B cell (primary cell): ENCODE data around the gene KCNC2. TPM values are rescaled to one million over a fixed set of nuclear protein-coding genes. Genes with fewer than 3 reads are reported as not detected.

Experiments
- ATAC-seq: fragments of 200-7000 bp; cut with Tn5 transposase; one replicate; pipeline ENCODE4 v1.10.0; 2021; ENCODE audit warnings: low read depth, mild to moderate bottlenecking, moderate number of reproducible peaks, moderate library complexity
- CTCF ChIA-PET: fragments of 350-600 bp; sonication (Branson Sonifier 250); formaldehyde crosslinking; loops from one replicate; lab custom pipeline; 2021; ENCODE audit warnings: antibody characterized with exemption, inconsistent platforms; lab: Charles Lee
- POLR2A ChIA-PET: fragments of 350-600 bp; sonication (Branson Sonifier 250); formaldehyde crosslinking; loops from one replicate; lab custom pipeline; 2021; ENCODE audit warnings: antibody characterized with exemption; lab: Charles Lee
- DNase-seq: peaks from one replicate; pipeline ENCODE4 v3.0.0; 2013
- H2AFZ ChIP-seq: 2 replicates; pipeline ENCODE4 v1.6.1; 2012; ENCODE audit warnings: mild to moderate bottlenecking, low read depth, low read length; ENCODE audit not compliant: insufficient read depth, poor library complexity, severe bottlenecking
- H3K27ac ChIP-seq, 2 donors: 1 replicate in 1 of 2; 2 replicates in 1 of 2; pipeline ENCODE4 v1.5.1; 2012 to 2013; ENCODE audit warnings: low read length in 2 of 2, mild to moderate bottlenecking in 2 of 2, moderate library complexity in 1 of 2
- H3K27me3 ChIP-seq, 4 experiments: fragments of 200-600 bp in 1 of 4; sonication (generic) in 1 of 4; replicated peaks in 1 of 4; 1 replicate in 2 of 4; 2 replicates in 2 of 4; pipeline versions ENCODE4 v1.6.1 to v1.7.0; 2013 to 2016; ENCODE audit warnings: low read length in 3 of 4, mild to moderate bottlenecking in 2 of 4, mixed read lengths in 1 of 4, moderate library complexity in 1 of 4; ENCODE audit not compliant: insufficient read depth in 4 of 4, control insufficient read depth in 3 of 4; ENCODE audit errors: control extremely low read depth in 1 of 4
- H3K36me3 ChIP-seq, 2 experiments: replicated peaks in 1 of 2; 1 replicate in 1 of 2; 2 replicates in 1 of 2; pipeline versions ENCODE4 v1.6.1 to v1.7.1; 2013; ENCODE audit warnings: low read length in 1 of 2; ENCODE audit not compliant: insufficient read depth in 2 of 2, control insufficient read depth in 1 of 2; ENCODE audit errors: control extremely low read depth in 1 of 2, extremely low read depth in 1 of 2
- H3K4me1 ChIP-seq, 2 donors: fragments of 200-600 bp in 1 of 2; sonication (generic) in 1 of 2; 1 replicate in 1 of 2; 2 replicates in 1 of 2; pipeline versions ENCODE4 v1.5.1 to v1.6.1; 2013 to 2017; ENCODE audit warnings: low read length in 2 of 2; ENCODE audit not compliant: control insufficient read depth in 2 of 2, insufficient read depth in 2 of 2
- H3K4me2 ChIP-seq: replicated peaks from 2 replicates; pipeline ENCODE3; 2012; ENCODE audit warnings: mild to moderate bottlenecking, low read depth, low read length; ENCODE audit not compliant: poor library complexity, severe bottlenecking
- H3K4me3 ChIP-seq, 5 experiments: fragments of 200-600 bp in 1 of 5; sonication (generic) in 1 of 5; 1 replicate in 3 of 5; 2 replicates in 2 of 5; pipeline versions ENCODE4 v1.5.1 to v1.7.0; 2011 to 2016; ENCODE audit warnings: low read length in 4 of 5, mild to moderate bottlenecking in 4 of 5, low read depth in 2 of 5, control low read depth in 1 of 5, moderate library complexity in 1 of 5; ENCODE audit not compliant: insufficient read depth in 1 of 5; ENCODE audit errors: control extremely low read depth in 1 of 5, extremely low read depth in 1 of 5
- H3K79me2 ChIP-seq: fragments of 200-600 bp; sonication (generic); one replicate; pipeline ENCODE4 v1.6.0; 2016; ENCODE audit warnings: low read length; ENCODE audit not compliant: control insufficient read depth, insufficient read depth
- H3K9ac ChIP-seq: fragments of 200-600 bp; sonication (generic); 2 replicates; pipeline ENCODE4 v1.6.1; 2017; ENCODE audit warnings: mild to moderate bottlenecking, low read length, moderate library complexity
- H3K9me3 ChIP-seq, 3 donors: one replicate each; pipeline versions ENCODE4 v1.6.1 to v1.7.1; 2013; ENCODE audit warnings: low read length in 2 of 3; ENCODE audit not compliant: control insufficient read depth in 2 of 3, insufficient read depth in 1 of 3; ENCODE audit errors: control extremely low read depth in 1 of 3
- H4K20me1 ChIP-seq: 2 replicates; pipeline ENCODE4 v1.6.0; 2012; ENCODE audit warnings: mild to moderate bottlenecking, low read length; ENCODE audit not compliant: insufficient read depth, control insufficient read depth, poor library complexity, severe bottlenecking
- H3K27ac Mint-ChIP-seq: one replicate; pipeline ENCODE4 v1.8.0; 2021; ENCODE audit warnings: mixed read lengths
- H3K27me3 Mint-ChIP-seq: one replicate; pipeline ENCODE4 v1.8.0; 2021; ENCODE audit warnings: mixed read lengths
- H3K4me1 Mint-ChIP-seq: one replicate; pipeline ENCODE4 v1.8.0; 2021; ENCODE audit warnings: mixed read lengths
- H3K4me3 Mint-ChIP-seq: one replicate; pipeline ENCODE4 v1.8.0; 2021; ENCODE audit warnings: mixed read lengths
- H3K9me3 Mint-ChIP-seq: one replicate; pipeline ENCODE4 v1.8.0; 2022; ENCODE audit warnings: mixed read lengths; ENCODE audit not compliant: insufficient read depth
- EZH2 ChIP-seq: IDR thresholded peaks from 2 replicates; pipeline ENCODE4 v1.6.1; 2012; ENCODE audit warnings: borderline replicate concordance, low read depth, mild to moderate bottlenecking, moderate library complexity, low read length; ENCODE audit not compliant: insufficient read depth, poor library complexity, severe bottlenecking
- WGBS: methylation state at CpG from one replicate; pipeline ENCODE4 v1.1.5; 2013; ENCODE audit warnings: missing lambda C conversion rate; ENCODE audit not compliant: insufficient coverage; 5-methylcytosine and 5-hydroxymethylcytosine counted together
- intact Hi-C: fragments of 100-400 bp; cut with micrococcal nuclease; formaldehyde crosslinking; loops from one replicate; pipeline ENCODE4 v1.10.0; 2022
- polyA plus RNA-seq: library from polyadenylated mRNA; depleted of rRNA; stranded (reverse); fragments of >200 nt; gene quantifications from 2 replicates; pipeline ENCODE4 v1.2.3, GENCODE V29; 2012
- total RNA-seq, 2 donors: library from RNA; stranded (reverse); fragments of 120-200 nt in 1 of 2; gene quantifications; 1 replicate in 1 of 2; 2 replicates in 1 of 2; pipeline versions ENCODE4 v1.2.3 to v1.2.4, GENCODE V29; 2013 to 2022
- TF ChIP-seq, protein P1 (sequence below): fragments of 200-600 bp; IDR thresholded peaks from one replicate; pipeline ENCODE4 v1.8.0; 2022; ENCODE audit warnings: antibody characterized with exemption, mild to moderate bottlenecking

The KCNC2 gene
- total and polyA plus RNA-seq, 2 donors (not counting 1 experiment from before 2014, with no cell fraction given): not detected

DNA sequence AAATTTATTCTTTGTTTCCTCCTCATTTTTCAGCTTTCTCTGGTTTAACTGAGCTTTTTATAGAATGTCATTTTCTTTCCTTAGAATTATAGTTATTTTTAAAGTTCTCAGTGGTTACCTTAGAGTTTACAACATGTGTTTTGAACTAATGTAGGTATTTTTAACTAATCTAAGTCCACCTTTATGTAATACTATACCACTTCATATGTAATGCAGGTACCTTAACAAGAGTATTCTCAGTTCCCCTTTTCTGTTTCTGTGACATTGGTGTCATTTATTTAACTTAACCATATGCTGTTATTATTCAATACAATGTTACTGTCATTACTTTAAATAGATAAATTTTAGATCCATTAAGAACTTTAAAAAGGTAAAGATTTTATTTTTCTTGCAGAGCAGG is 30.3 kb upstream of the KCNC2 start:
- CTCF ChIA-PET: no interaction called here
- no peaks in the 10 kb centered on the region for H3K4me1 Mint-ChIP-seq
- DNase-seq: no peak
- Histone ChIP-seq H3K27me3 (no peaks in the 10 kb centered on the region), H3K79me2 (no peaks in the 10 kb centered on the region), H3K4me3 (no peak overlapping the region), H4K20me1 (no peaks in the 10 kb centered on the region), H3K27ac (no peak overlapping the region), H2AFZ (no peak overlapping the region), H3K9ac (no peak overlapping the region), H3K4me2 (no peak overlapping the region), H3K36me3 (no peaks in the 10 kb centered on the region), H3K9me3 (peaks cover 0 to 7% (median 1%) of the 10 kb centered on the region in 3 donors), H3K4me1 (no peaks in the 10 kb centered on the region)
- intact Hi-C loops: no loop called here
- H3K4me3 Mint-ChIP-seq: no peak overlapping the region
- H3K27me3 Mint-ChIP-seq: no peaks in the 10 kb centered on the region
- POLR2A ChIA-PET: no interaction called here
- ATAC-seq: no peak
- no peak for TF ChIP-seq EZH2
- TF ChIP-seq, protein P1, sequence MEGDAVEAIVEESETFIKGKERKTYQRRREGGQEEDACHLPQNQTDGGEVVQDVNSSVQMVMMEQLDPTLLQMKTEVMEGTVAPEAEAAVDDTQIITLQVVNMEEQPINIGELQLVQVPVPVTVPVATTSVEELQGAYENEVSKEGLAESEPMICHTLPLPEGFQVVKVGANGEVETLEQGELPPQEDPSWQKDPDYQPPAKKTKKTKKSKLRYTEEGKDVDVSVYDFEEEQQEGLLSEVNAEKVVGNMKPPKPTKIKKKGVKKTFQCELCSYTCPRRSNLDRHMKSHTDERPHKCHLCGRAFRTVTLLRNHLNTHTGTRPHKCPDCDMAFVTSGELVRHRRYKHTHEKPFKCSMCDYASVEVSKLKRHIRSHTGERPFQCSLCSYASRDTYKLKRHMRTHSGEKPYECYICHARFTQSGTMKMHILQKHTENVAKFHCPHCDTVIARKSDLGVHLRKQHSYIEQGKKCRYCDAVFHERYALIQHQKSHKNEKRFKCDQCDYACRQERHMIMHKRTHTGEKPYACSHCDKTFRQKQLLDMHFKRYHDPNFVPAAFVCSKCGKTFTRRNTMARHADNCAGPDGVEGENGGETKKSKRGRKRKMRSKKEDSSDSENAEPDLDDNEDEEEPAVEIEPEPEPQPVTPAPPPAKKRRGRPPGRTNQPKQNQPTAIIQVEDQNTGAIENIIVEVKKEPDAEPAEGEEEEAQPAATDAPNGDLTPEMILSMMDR: no peak
- no peak overlapping the region for H3K27ac Mint-ChIP-seq
- H3K9me3 Mint-ChIP-seq: peaks cover 4% of the 10 kb centered on the region

DNA sequence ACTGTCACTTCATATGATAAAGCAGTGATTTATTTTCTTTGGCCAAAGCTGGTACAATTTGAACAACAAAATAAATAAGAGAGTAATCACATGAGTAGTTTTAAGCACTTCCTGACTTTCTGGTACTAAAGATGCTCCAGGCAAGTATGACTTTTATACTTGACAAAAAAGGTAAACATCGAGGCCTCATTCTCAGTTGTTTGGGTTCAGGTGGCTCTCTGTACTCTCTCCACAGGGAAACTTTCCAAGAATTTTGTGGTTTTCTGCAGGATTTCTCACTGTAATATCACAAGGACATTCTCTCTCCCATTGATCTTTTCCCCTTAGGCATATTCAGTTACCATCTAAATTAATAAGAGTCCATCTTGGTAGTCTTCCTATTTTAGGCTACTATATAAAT is 26.6 kb upstream of the KCNC2 start:
- no peak overlapping the region for H2AFZ ChIP-seq
- H3K36me3 ChIP-seq: no peaks in the 10 kb centered on the region
- ChIA-PET POLR2A (no interaction called here), CTCF (no interaction called here)
- Mint-ChIP-seq H3K9me3 (peaks cover 4% of the 10 kb centered on the region), H3K27ac (no peak overlapping the region), H3K4me1 (no peaks in the 10 kb centered on the region), H3K27me3 (no peaks in the 10 kb centered on the region), H3K4me3 (no peak overlapping the region)
- no peak overlapping the region for H3K4me2 ChIP-seq
- no peaks in the 10 kb centered on the region for H4K20me1 ChIP-seq
- H3K27me3 ChIP-seq: no peaks in the 10 kb centered on the region
- no peak for DNase-seq
- no peaks in the 10 kb centered on the region for H3K4me1 ChIP-seq
- no peak overlapping the region for H3K4me3 ChIP-seq
- intact Hi-C loops: no loop called here
- WGBS: 83% methylated on average over 1 of the region's 1 CpG
- no peak overlapping the region for H3K27ac ChIP-seq
- no peaks in the 10 kb centered on the region for H3K79me2 ChIP-seq
- peaks cover 0 to 7% (median 1%) of the 10 kb centered on the region in 3 donors for H3K9me3 ChIP-seq
- H3K9ac ChIP-seq: no peak overlapping the region
- no peak for TF ChIP-seq EZH2
- TF ChIP-seq, protein P1: no peak
- no peak for ATAC-seq
